Renal pelvis (tissue), 12 donors: Measurements from ENCODE around the gene CLEC4C. TPM values are rescaled to one million over a fixed set of nuclear protein-coding genes. Genes with fewer than 3 reads are reported as not detected.
"Not testable (repeated sequence)": the region's sequence is repeated elsewhere in the genome, so short reads cannot be mapped to it uniquely, and the experiment has no call there.

ENCODE experiments used
- DNase-seq: peaks from one replicate; pipeline ENCODE4 v3.0.0-alpha.2; 2013
- long read RNA-seq, 16 experiments: transcript quantifications; one replicate each; lab custom pipeline, GENCODE V29; 2026
- polyA plus RNA-seq, 3 donors: library from polyadenylated mRNA; unstranded; fragments of 120-200 nt; gene quantifications; one replicate each; pipeline ENCODE4 v1.2.1, GENCODE V29; 2013; ENCODE audit not compliant: insufficient read length in 3 of 3

Gene CLEC4C
- not detected for polyA plus RNA-seq
- long read RNA-seq, donor 1, result 0 reads
- long read RNA-seq, donor 2, result 0 reads
- long read RNA-seq, donor 3, result 0 reads
- long read RNA-seq, donor 4, result 0 reads
- long read RNA-seq, donor 5, result 0 reads
- long read RNA-seq, donor 6, result 0 reads
- long read RNA-seq, donor 7, result 0 reads
- long read RNA-seq, donor 8, result 0 reads
- long read RNA-seq, donor 9, result 0 reads
- long read RNA-seq, donor 10, result 0 reads
- long read RNA-seq, donor 11, result 0 reads
- long read RNA-seq, donor 12, result 0 reads
- long read RNA-seq, donor 13, result 0 reads
- long read RNA-seq, donor 14, result 0 reads
- long read RNA-seq, donor 15, result 0 reads
- long read RNA-seq, donor 16, result 0 reads

- no peak for DNase-seq
Observed at GRCh38 chr12:7747246-7747645, at the start of gene CLEC4C. Gene CLEC4C (minus strand): TSS chr12:7747375. CDS start chr12:7747348, 27 bp downstream.

- DNase-seq, result no peak
Observed at GRCh38 chr12:7793211-7793610, 46.0 kb upstream of the CLEC4C start.

GRCh38 chr12:7788884-7789528 lies 41.8 kb upstream of the CLEC4C start, which contains the start of gene NANOG:
Gene NANOG (plus strand): TSS chr12:7789402. CDS start chr12:7789615, 213 bp downstream.
- not testable (repeated sequence) for DNase-seq

- DNase-seq, result no peak
Observed at GRCh38 chr12:7788294-7788660, 41.1 kb upstream of the CLEC4C start.

GRCh38 chr12:7787574-7788293 lies 40.6 kb upstream of the CLEC4C start:
- DNase-seq, result no peak

GRCh38 chr12:7784701-7785100 lies 37.5 kb upstream of the CLEC4C start:
- no peak for DNase-seq

GRCh38 chr12:7783433-7783832 lies 36.3 kb upstream of the CLEC4C start:
- DNase-seq, result not testable (repeated sequence)

- DNase-seq, result no peak
Observed at GRCh38 chr12:7782055-7782454, 34.9 kb upstream of the CLEC4C start.

- DNase-seq, result no peak
Observed at GRCh38 chr12:7781274-7781673, 34.1 kb upstream of the CLEC4C start.

GRCh38 chr12:7769999-7770398 lies 22.8 kb upstream of the CLEC4C start:
- DNase-seq, result no peak

- DNase-seq, result no peak
Observed at GRCh38 chr12:7758766-7759140, 11.6 kb upstream of the CLEC4C start.

- DNase-seq, result no peak
Observed at GRCh38 chr12:7756993-7757392, 9.8 kb upstream of the CLEC4C start.

GRCh38 chr12:7755668-7756067 lies 8.5 kb upstream of the CLEC4C start:
- DNase-seq, result not testable (repeated sequence)

GRCh38 chr12:7751941-7752922 lies 5.1 kb upstream of the CLEC4C start:
- not testable (repeated sequence) for DNase-seq

- DNase-seq, result no peak
Observed at GRCh38 chr12:7751394-7751793, 4.2 kb upstream of the CLEC4C start.

- DNase-seq, result no peak
Observed at GRCh38 chr12:7750350-7750749, 3.2 kb upstream of the CLEC4C start.

- DNase-seq, result no peak
Observed at GRCh38 chr12:7749442-7749841, 2.3 kb upstream of the CLEC4C start.

GRCh38 chr12:7748852-7749251 lies 1.7 kb upstream of the CLEC4C start:
- no peak for DNase-seq

GRCh38 chr12:7732993-7733392 lies 14.2 kb downstream of the CLEC4C start:
- DNase-seq, result no peak

GRCh38 chr12:7731486-7731885 lies 15.7 kb downstream of the CLEC4C start:
- peak; percentile 28 for DNase-seq

- DNase-seq, result not testable (repeated sequence)
Observed at GRCh38 chr12:7730984-7731383, 16.2 kb downstream of the CLEC4C start.

GRCh38 chr12:7729746-7730145 lies 17.4 kb downstream of the CLEC4C start:
- no peak for DNase-seq
